ENCODE measurements around the gene ATXN2L.

Gene ATXN2L

GRCh38 chr16:28879261-28879840, 56.6 kb downstream of the ATXN2L start:
- 0 out of 2 replicates have a peak, but pooled peaks have one; percentile 16 for TF ChIP-seq ZBTB7A (IDR thresholded peaks at IDR 0.05; ENCODE audit: low read depth)
- TF ChIP-seq USF1 (IDR thresholded peaks at IDR 0.05): no peak

DNA sequence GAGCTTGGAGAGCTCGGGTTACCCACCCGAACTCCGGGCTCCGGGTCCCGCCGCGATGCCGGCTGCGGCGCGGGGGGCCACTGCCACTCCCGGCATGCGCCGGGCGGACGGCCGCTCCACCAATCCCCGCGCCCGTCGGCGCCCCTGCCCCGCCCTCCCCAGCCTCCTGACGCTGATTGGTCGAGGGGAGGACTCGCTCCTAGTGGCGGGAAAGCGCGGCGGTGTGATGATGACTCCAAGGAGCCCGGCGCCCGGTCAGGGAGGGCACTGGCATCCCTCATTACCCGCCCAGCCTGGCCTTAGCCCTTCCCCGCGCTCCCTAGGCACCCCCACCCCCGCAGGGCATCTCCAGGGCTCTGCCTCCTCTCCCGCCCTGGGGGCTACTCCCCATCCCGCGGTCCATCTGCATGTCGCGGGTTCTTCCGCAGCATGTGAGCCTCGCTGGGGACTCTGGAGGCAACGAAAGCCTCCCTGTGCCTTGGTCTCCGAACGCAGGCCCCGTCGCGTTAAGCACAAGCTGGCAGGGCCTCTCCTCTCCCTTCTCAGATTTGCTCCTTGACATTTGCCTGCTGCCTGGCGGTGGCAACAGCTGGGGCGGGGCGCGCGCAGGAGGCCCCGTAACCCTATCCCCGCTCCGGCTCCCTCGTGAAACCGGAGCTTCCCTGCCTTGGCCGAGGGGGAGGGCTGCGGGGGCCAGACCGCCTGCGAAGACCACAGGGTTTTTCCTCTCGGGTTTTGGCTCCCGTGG, 57.2 kb downstream of the ATXN2L start:
- TF ChIP-seq CREB1 (IDR thresholded peaks at IDR 0.05; ENCODE audit: low read depth): no peak
- TF ChIP-seq TAF1 (IDR thresholded peaks at IDR 0.05; ENCODE audit: low read depth): 0 out of 2 replicates have a peak, but pooled peaks have one; percentile 24
- peak; percentile 92 for TF ChIP-seq MAX (IDR thresholded peaks at IDR 0.05)
- peak; percentile 36; the same call in 1 of the 2 replicates for TF ChIP-seq ZBTB7A (IDR thresholded peaks at IDR 0.05; ENCODE audit: low read depth)
- TF ChIP-seq EGR1 (IDR thresholded peaks at IDR 0.05): 0 out of 2 replicates have a peak, but pooled peaks have one; percentile 14

GRCh38 chr16:28880589-28880915, 57.8 kb downstream of the ATXN2L start:
- TF ChIP-seq USF1 (IDR thresholded peaks at IDR 0.05): no peak
- TF ChIP-seq, protein P1, sequence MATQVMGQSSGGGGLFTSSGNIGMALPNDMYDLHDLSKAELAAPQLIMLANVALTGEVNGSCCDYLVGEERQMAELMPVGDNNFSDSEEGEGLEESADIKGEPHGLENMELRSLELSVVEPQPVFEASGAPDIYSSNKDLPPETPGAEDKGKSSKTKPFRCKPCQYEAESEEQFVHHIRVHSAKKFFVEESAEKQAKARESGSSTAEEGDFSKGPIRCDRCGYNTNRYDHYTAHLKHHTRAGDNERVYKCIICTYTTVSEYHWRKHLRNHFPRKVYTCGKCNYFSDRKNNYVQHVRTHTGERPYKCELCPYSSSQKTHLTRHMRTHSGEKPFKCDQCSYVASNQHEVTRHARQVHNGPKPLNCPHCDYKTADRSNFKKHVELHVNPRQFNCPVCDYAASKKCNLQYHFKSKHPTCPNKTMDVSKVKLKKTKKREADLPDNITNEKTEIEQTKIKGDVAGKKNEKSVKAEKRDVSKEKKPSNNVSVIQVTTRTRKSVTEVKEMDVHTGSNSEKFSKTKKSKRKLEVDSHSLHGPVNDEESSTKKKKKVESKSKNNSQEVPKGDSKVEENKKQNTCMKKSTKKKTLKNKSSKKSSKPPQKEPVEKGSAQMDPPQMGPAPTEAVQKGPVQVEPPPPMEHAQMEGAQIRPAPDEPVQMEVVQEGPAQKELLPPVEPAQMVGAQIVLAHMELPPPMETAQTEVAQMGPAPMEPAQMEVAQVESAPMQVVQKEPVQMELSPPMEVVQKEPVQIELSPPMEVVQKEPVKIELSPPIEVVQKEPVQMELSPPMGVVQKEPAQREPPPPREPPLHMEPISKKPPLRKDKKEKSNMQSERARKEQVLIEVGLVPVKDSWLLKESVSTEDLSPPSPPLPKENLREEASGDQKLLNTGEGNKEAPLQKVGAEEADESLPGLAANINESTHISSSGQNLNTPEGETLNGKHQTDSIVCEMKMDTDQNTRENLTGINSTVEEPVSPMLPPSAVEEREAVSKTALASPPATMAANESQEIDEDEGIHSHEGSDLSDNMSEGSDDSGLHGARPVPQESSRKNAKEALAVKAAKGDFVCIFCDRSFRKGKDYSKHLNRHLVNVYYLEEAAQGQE (IDR thresholded peaks at IDR 0.05; ENCODE audit: low read depth): no peak
- no peak for TF ChIP-seq NFIC (IDR thresholded peaks at IDR 0.05)
- TF ChIP-seq RAD21 (IDR thresholded peaks at IDR 0.05; ENCODE audit: low read depth): no peak
- no peak for TF ChIP-seq EGR1 (IDR thresholded peaks at IDR 0.05)
- TF ChIP-seq EP300 (IDR thresholded peaks at IDR 0.05; ENCODE audit: borderline replicate concordance): no peak
- no peak for TF ChIP-seq YY1 (IDR thresholded peaks at IDR 0.05; ENCODE audit: low read depth)
- no peak for TF ChIP-seq TCF12 (IDR thresholded peaks at IDR 0.05; ENCODE audit: low read depth)

- no peak for TF ChIP-seq EP300 (IDR thresholded peaks at IDR 0.05; ENCODE audit: borderline replicate concordance)
- TF ChIP-seq YY1 (IDR thresholded peaks at IDR 0.05; ENCODE audit: low read depth): no peak
- TF ChIP-seq CEBPB (IDR thresholded peaks at IDR 0.05): no peak
- TF ChIP-seq CREB1 (IDR thresholded peaks at IDR 0.05; ENCODE audit: low read depth): no peak
- no peak for TF ChIP-seq USF1 (IDR thresholded peaks at IDR 0.05)
- no peak for TF ChIP-seq FOXM1 (IDR thresholded peaks at IDR 0.05; ENCODE audit: borderline replicate concordance, low read depth)
Measured at GRCh38 chr16:28880955-28881354, 58.2 kb downstream of the ATXN2L start.

- TF ChIP-seq NFIC (IDR thresholded peaks at IDR 0.05): no peak
- no peak for TF ChIP-seq EGR1 (IDR thresholded peaks at IDR 0.05)
- no peak for TF ChIP-seq TAF1 (IDR thresholded peaks at IDR 0.05; ENCODE audit: low read depth)
Measured at GRCh38 chr16:28882551-28883160, 59.9 kb downstream of the ATXN2L start.

DNA sequence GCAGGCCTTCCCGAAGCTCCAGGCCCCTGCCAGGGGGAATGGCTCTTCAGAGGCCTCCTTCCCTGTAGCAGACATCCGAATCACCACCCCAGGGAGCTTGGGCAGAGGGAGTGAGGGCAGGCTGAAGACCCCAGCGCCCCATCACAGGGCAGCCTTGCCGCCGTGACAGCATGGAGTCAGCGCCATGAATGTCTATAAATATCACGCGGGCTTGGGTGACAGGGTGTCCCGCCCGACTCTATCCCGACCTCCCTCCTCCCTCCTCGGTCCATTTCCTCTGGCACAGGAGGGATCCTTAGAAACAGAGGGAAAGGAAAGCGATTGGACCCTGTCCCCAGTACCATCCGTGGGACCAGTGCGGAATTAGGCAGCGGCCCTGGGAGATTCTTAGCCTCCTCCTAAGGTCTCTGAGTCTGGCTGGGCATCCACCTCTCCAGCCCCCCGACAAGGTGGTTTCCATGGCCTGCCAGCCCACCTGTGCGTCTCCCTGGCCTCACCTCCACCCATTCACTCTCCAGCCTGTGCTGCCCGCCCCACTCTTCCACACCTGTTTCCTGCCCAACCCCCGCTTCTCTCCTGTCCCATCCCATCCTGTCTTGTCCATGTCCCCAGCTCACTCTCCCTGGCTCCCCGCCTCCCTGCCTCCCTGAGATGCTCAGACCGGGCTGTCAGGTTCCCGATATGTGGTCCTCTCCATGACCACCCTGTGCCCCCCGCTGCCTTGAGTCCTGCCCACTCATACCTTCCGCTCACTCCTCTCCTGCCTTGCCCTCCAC, 60.6 kb downstream of the ATXN2L start:
- TF ChIP-seq TEAD4 (IDR thresholded peaks at IDR 0.05) (no peak), USF1 (IDR thresholded peaks at IDR 0.05) (no peak), TAF1 (IDR thresholded peaks at IDR 0.05; ENCODE audit: low read depth) (no peak), ZBTB7A (IDR thresholded peaks at IDR 0.05; ENCODE audit: low read depth) (no peak), TCF12 (IDR thresholded peaks at IDR 0.05; ENCODE audit: low read depth) (no peak)

DNA sequence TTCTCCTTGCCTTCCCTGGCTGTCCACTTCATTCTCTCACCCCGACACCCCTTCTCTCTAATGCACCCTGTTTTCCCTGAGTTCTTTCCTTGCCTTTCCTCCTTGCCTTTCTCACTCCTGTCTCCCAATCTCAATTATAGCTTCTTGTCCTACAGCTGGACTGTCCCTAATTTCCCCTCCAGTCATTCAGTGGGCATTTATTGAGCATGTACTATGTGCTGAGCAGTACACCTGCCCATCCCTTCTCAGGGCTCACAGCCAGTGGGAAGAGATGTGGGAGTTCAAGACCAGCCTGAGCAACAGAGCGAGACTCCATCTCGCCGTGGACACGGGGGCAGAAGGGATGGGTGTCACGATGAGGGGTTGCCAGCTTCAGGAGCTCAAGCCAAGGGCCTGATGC, 61.2 kb downstream of the ATXN2L start:
- TF ChIP-seq MAX (IDR thresholded peaks at IDR 0.05) (no peak), TEAD4 (IDR thresholded peaks at IDR 0.05) (no peak), EP300 (IDR thresholded peaks at IDR 0.05; ENCODE audit: borderline replicate concordance) (no peak)
